Gastroesophageal sphincter (tissue), 3 donors: Measurements from ENCODE around the gene CCDC88C.

Experiments used
- CTCF ChIP-seq, 4 experiments: fragments of 200-600 bp in 2 of 4; fragments of 450-650 bp in 2 of 4; sonication (generic) in 1 of 4; IDR thresholded peaks; one replicate each; pipeline ENCODE4 v1.5.1; 2017 to 2019; ENCODE audit warnings: antibody characterized with exemption in 4 of 4, mild to moderate bottlenecking in 2 of 4, moderate library complexity in 2 of 4
- EP300 ChIP-seq: sonication (generic); formaldehyde crosslinking; IDR thresholded peaks from one replicate; pipeline ENCODE4 v1.6.1; 2017; ENCODE audit warnings: antibody characterized with exemption, mild to moderate bottlenecking
- POLR2A ChIP-seq, 2 donors: fragments of 450-650 bp; IDR thresholded peaks; one replicate each; pipeline ENCODE4 v1.6.1; 2017; ENCODE audit warnings: antibody characterized with exemption in 2 of 2, mild to moderate bottlenecking in 2 of 2, moderate library complexity in 1 of 2
- POLR2AphosphoS5 ChIP-seq: sonication (generic); formaldehyde crosslinking; IDR thresholded peaks from one replicate; pipeline ENCODE4 v1.6.1; 2017; ENCODE audit warnings: antibody characterized with exemption

GRCh38 chr14:91405724-91406435 lies 11.7 kb downstream of the CCDC88C start:
- TF ChIP-seq POLR2A (IDR thresholded peaks at IDR 0.05) (no peak), CTCF (IDR thresholded peaks at IDR 0.05) (no peak), POLR2AphosphoS5 (no peak), EP300 (no peak)
